Anterior cingulate cortex (tissue), 58 donors: ENCODE results near the gene ZNF24.

Experiments used
- DNase-seq, 58 donors: peaks; one replicate each; lab custom pipeline; 2025; lab: John Stamatoyannopoulos, UW

Gene ZNF24

DNA sequence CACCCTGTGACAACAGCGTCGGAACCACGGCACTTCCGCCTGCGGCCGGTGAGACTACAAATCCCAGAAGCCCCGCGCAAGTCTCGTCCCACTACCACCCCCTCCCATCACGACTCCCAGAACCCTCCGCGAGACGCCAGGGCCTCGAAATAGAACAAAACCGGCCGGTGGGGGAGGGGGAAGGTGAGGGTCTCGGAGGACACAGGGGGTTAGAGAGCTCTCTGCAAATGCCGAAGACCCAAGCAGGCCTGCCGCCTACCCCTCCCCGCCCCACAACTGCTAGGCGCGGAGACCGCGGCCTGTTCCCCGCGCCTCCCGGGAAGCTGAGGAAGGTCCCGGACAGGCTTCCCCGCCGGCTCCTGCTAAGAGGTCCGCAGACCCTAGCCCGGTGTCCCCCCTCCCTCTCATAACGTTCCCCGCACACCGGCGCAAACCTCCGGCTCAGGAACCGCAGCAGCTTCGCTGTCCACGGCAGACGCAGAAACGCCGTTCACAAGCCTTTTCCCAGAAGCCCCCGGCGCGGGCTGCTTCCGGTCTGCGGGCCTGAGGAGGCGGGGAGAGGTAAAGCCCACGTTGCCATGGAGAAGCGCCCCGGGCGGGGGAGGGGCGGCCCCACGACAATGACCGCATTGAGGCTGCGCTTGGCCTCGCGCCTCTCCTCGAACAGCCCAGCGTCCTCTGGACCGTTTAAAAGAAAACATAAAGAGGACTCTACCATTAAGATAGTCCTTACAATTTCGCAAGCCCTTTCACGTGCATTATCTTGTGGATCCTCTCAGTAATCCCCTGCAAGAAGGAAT is at the start of gene ZNF24:
ZNF24 (minus strand) TSS at position 485 of the 800 bp plus-strand sequence. CDS start 3,770 bp downstream, outside the sequence.
- peak; percentile 54 to 99 (median 94) for DNase-seq

DNA sequence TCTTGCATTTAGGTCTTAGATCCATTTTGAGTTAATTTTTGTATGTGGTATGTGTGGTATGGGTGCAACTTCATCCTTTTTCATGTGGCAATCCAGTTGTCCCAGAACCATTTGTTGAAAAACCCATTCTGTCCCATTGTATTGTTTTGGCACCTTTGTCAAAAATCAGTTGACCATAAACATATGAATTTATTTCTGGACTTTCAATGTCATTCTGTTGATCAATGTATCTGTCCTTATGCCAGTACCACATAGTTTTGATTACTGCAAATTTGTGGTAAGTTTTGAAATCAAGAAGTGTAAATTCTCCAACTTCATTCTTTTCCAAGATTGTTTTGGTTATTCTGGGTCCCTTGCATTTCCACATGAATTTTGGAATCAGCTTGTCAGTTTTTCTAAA is 49.5 kb upstream of the ZNF24 start:
- no peak for DNase-seq

DNA sequence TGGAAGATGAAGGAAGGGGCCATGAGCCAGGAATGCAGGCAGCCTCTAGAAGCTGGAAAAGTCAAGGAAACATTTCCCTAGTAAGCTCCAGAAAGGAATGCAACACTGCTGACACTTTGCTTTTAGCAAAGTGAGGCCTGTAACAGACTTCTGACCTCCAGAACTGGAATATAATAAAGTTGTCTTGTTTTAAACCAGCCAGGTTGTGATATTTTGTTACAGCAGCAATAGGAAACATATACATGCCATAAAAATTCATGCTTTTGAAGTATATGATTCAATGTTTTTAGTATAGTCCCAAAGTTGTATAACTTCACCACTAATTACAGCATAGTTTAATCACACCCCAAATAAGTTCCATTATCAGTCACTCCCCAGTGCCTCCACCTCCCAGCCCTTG is 48.2 kb upstream of the ZNF24 start:
- no peak for DNase-seq

DNA sequence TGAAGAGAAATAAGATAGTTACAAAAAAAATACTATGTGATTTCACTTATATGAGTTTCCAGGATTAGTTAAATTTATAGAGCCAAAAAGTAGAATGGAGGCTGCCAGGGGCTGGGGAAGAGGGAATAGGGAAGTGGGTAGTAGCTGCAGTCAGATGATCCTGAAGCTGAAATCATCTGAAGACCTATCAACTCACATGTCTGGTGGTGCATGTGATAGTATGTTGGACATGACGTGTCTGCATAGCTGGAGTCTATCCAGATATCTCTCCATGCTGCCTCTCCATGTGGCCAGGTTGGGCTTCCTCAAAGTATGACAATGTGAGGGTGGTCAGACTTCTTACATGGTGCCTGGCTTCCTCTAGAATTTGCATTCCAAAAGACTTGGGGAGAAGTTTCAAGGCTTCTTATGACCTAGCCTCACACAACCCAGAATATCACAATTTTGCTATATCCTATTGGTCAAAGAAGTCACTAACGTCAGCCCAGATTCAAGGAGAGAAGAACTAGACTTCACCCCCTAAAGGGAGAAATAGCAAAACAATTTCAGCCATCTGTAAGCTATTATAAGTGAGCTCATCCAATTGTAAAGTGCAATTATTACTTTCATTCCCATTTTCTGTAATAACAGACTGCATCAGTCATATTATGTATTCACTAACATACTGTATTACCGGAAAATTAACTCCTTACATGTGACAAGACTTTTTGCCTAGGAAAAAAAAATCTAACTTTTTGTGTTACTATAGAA is 46.9 kb upstream of the ZNF24 start:
- DNase-seq: no peak

DNA sequence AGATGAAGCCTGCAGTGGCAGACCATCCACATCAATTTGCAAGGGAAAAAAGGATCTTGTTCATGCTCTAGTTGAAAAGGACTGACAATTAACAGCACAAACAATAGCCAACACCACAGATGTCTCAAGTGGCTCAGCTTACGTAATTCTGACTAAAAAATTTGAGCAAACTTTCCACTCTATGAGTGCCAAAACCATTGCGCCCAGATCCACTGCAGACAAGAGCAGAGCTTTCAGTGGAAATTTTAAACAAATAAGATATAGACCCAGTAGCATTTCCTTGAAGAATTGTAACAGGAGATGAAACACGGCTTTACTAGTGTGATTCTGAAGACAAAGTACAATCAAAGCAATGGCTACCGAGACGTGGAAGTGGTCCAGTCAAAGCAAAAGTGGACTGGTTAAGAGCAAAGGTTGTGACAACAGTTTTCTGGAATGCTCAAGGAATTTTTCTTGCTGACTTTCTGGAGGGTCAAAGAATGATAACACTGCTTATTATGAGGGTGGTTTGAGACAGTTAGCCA is 44.9 kb upstream of the ZNF24 start:
- peak in 2 of 58 donors; percentile 20 to 24 for DNase-seq

DNA sequence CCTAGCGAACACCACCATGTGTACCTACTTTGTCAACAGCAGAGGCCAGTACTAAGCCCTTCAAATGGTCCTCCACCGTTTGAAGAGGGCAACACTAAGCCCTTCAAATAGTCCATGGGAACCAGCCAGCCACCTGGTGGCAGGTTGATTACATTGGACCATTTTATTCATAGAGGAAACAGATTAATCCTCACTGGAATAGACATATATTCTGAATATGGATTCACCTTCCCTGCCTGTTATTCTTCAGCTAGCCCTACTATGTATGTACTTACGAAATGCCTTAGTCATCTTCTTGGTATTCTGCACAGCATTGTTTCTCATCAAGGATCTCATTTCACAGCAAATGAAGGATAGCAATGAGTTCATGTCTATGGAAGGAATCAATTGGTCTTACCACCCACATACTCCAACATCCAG is 42.9 kb upstream of the ZNF24 start:
- no peak for DNase-seq

DNA sequence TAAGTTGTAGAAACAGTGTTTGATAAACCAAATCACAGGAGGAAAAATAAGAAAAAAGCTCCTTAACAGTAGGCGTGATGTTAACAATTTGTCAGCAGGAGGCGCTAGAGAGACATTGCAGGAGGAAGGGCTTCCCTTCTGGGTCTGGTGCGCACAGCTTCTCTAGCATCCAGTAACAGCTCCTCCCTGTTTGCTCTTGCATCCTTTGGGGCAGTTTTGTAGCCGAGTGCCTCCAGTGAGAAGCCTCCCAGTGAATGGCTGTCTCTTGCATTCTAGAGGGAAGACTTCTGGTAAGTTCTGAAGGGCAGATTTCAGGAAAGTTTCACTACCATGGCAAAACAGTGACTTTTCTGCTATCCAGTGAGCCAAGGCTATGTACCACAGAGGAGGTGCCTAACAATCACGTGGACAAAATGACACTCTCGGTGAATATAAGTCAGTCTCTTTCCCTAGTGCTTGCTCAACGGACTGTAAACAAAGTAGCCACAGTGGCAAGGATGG is 42.4 kb upstream of the ZNF24 start:
- peak in 38 of 58 donors; percentile 5 to 79 (median 38) for DNase-seq

DNA sequence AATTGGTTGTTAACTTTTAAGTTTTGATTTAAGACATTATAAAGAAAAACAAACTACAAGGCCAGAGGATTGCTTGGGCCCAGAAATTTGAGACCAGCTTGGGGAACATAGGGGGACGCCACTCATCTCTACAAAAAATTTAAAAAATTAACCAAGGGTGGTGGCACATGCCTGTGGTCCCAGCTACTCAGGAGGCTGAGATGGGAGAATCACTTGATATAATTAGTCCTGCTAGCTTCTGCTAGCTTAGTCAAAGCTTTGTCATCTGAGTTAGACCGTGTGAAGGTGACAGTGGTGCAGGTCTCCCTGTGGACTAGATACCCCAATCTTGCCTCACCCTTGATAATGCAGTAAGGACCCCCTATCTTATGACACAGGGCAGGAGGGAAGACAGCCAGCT is 38.9 kb upstream of the ZNF24 start:
- no peak for DNase-seq

DNA sequence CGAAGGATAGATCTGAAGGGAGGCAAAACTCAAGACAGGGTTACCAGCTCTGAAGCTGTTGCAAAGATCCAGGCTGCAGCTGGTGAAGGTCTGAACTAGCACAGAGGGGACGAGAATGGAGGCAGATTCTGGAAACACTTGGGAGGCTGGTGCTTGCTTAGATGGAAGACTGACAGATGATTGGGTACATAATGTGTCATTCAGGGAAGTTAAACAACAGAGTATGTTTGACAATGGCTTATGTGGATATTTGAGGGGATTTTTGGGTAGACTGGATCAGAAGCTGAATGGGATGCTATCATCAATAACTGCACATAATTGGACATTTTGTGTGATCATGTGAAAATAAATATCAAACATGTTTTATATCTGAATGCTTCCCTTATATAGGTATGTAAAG is 35.2 kb upstream of the ZNF24 start:
- no peak for DNase-seq

DNA sequence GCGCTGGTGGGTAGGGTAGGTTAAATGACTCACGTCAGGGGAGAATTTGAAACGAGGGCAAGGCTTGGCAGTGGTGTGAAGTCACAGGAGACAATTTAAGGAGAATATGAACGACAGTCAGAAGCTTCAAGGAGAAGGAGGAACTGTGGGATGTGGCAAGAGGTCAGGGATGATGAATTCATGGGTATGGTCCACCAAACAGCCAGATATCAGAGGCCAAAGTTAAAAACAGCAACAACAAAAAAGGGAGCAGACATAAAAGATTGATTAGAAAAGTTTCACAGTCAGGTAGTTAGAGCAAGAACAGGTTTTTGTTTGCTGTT is 34.3 kb upstream of the ZNF24 start:
- DNase-seq: no peak

DNA sequence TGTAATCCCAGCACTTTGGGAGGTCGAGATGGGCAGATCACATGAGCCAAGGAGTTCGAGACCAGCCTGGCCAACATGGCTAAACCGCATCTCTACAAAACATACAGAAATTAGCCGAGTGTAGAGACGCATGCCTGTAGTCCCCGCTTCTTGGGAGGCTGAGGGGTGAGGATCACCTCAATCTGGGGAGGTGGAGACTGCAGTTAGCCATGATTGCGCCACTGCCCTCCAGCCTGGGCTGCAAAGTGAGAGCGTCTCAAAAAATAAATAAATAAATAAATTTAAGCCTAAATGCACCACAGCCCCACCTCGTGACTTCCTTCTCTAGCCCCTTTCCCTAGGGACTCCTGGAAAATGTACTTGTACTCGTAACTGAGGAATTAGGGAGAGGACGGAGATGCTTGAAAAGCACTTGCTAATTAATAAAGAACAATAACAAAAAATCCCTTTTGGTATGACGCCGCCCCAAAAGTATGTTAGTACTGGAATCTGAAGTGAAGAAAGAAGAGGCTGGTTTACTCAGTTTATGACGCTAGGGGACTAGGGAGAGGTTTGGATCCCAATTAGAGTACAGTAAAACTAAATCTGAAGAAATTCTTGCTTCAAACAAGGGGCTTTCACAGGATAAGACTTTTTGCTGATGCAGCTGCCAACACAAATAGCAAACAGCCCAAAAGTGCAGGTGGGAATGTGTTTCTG is 33.8 kb upstream of the ZNF24 start:
- DNase-seq: no peak

DNA sequence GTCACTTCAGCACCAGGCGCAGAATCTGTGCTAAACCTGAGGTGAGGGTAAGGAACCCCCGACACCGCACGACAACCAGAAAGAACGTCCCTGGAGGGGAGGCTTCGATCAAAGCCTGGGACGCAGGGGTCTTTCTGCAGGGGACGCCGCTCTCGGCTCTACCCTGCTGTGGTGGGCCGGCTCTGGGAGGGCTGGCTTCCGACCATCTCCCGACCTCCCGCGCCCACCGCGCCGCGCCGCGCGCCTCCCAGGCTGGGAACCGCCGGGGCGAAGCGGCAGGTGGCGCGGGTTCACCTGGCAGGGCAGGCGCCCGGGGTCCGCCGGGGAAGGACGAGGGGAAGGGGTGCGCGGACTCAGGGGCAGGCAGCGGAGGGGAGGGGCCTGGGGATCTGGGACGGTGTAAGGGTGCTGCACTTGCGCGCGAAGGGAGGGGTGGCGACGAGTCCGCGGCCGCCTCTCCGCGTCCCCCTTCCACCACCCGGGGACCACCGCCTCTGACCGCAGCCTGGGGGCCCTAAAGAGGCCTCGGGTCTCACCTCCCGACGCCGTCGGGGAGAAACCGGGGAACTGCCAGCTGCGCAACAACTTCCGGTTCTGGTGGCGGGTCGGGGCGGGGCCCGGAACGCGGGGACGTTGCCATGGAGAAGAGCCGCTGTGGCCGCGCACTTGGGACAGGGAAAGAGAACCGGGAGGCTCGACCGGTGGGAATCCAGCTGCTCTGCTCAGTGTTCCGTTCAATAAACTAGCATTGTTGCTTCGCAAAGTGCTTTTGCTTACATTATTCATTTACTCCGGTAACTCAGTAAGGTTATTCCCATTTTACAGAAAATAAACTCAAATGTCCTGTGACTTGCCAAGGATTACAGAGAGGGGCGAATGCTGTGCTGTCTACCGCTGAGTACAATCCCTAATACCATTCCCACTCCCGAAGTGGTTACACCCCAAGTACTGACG is 32.8 kb upstream of the ZNF24 start, which contains the start of gene ZNF396:
ZNF396 (minus strand) TSS at position 596 of the 954 bp plus-strand sequence. CDS start 3,045 bp downstream, outside the sequence.
- peak in 55 of 58 donors; percentile 6 to 81 (median 50) for DNase-seq

DNA sequence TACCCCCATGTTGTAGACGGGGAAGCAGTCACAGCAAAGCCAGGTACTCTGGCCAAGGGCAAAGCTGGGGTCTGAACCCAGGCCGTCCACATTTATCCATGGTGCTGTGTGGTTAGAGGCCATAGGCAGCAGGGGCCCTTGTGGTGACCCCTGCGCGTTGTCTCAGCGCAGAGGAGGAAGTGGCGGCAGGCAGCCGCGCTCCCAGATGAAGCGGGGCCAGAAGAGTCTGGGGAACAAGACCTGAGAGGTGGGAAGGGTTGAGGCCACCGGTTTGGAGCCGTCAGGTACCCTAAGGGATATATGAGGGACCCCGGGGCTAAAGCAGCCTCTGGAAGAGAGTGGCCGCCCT is 32.1 kb upstream of the ZNF24 start:
- DNase-seq: peak in 2 of 58 donors; percentile 26 to 31

DNA sequence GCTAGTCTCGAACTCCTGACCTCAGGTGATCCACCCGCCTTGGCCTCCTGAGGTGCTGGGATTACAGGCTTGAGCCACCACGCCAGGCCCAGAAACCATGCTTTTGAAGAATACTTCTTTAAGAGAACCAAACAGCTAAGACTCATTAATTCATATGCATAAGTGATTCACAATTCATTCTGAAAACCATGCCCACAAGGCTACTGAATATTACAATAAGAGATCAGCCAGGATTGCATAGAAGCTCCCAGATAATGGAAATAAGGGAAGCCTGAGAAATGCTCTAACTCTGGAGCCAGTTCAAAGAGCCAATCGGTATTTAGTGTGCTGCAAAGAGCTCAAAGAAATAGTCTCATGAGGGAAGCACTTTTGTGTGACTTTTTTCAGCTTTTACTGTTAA is 30.5 kb upstream of the ZNF24 start:
- no peak for DNase-seq

DNA sequence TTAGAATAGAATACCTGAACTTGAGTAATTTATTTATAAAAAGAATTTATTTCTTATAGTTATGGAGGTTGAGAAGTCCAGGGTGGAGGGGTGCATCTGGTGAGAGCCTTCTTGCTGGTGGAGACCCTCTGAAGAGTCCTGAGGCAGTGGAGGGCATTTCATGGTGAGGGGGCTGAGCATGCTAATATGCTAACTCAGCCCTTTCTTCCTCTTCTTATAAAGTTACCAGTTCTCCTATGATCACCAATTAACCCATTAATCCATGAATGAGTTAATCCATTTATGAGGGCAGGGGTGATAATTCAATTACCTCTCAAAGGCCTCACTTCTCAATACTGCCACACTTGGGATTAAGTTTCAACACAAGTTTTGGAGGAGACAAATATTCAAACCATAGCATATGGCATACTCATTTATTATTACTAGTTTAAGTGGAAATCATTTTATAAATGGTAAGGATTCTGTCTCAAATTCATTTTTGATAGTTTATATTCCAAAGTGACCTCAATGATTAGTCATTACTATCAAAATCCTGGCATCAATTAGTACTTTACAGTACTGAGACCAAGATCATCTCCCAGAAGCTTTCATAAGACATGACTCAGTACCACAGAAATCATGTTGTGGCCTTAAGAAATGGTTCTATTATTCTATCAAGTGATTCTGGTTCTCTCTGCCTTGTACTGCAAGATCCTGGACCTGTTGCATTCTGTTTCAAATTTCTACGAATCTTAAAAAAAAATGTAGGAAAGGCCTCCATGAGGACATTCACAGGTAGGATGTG is 27.4 kb upstream of the ZNF24 start:
- DNase-seq: no peak

DNA sequence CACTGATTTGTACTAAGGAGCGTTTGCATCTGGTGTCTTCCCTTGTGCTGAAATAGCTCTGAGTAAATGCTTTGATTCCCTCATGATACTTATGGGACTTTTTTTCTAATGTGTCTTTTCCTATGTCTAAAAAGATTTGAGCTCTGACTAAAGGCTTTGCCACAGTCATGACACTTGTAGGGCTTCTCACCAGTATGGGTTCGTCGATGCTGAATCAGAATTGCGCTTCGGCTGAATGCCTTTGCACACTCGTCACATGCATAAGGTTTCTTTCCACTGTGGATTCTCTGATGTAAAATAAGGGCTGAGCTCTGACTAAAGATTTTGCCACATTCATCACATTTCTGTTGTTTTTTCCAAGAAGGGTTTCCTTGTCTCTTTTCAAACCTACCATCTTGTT is 24.9 kb upstream of the ZNF24 start:
- DNase-seq: no peak

DNA sequence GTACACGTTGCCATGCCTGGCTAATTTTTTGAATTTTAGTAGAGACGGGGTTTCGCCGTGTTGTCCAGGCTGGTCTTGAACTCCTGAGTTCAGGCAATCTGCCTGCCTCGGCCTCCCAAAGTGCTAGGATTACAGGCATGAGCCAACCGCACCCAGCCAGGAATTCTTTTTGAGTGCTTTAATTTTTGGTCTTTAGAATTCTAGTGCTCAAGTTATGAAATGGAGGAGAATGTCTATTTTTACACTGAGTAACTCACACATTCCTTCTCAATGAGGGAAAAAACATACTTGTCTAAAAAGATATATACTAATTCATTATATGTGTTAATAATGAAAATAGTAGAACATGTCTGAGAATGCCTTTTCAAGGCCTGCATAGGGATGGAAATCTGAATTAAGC is 24.4 kb upstream of the ZNF24 start:
- no peak for DNase-seq

DNA sequence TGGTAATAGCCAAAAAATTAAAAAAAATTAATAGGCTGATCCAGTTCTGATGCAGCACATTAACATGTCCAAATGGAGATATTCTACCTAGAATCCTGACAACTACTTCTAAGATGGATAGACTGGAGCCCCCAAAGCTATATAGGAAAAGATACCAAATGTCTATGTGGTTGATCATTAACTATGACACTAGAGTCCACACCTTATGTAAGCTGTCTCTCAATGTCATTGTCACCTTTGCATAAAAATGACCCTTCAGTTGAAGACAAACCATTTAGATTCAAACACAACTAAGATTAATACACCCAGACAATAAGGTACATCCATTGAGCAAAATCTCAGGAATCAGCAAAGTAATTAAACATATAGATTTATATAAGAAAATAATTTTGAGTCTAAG is 18.3 kb upstream of the ZNF24 start:
- no peak for DNase-seq
